IPS-NIHi7 (cell line): ENCODE results near the gene DNAJC28.
"Not testable (repeated sequence)": the region's sequence is repeated elsewhere in the genome, so short reads cannot be mapped to it uniquely, and the experiment has no call there.

Experiments
- DNase-seq: peaks from one replicate; pipeline ENCODE4 v3.0.0; 2012; ENCODE audit warnings: mixed read lengths; ENCODE audit errors: extremely low spot score

DNAJC28 gene

GRCh38 chr21:33481314-33481943, 10.1 kb downstream of the DNAJC28 start:
- no peak for DNase-seq

DNA sequence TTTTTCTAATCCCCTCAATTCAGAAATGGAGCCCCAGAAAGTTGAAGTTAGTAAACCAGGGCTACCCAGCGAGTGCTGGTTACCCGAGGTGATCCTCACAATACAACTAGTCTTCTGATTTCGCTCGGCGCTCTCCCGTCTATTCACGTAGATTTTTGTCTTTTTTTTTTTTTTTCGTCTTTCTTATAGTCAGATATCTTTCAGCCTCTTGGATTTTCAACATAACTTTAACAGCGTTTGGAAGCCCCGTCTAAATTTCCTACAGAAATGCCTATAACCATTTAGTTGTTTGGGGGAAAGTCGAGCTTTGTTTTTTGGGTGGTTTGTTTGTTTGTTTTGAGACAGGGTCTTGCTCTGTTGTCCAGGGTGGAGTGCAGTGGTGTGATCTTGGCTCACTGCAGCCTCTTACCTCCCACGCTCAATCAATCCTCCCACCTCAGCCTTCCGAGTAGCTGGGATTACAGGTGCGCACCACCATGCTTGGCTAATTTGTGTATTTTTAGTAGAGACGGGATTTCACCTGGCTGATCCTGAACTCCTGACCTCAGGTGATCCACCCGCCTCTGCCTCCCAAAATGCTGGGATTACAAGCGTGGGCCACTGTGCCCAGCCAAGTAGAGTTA, 10.9 kb downstream of the DNAJC28 start:
- DNase-seq = no peak

GRCh38 chr21:33479679-33480480, 11.6 kb downstream of the DNAJC28 start, which contains the start of gene TMEM50B:
Gene TMEM50B, minus strand, starts transcription at chr21:33479974. Its CDS starts 11,089 bp downstream, at chr21:33468885.
- peak; percentile 97 for DNase-seq

DNA sequence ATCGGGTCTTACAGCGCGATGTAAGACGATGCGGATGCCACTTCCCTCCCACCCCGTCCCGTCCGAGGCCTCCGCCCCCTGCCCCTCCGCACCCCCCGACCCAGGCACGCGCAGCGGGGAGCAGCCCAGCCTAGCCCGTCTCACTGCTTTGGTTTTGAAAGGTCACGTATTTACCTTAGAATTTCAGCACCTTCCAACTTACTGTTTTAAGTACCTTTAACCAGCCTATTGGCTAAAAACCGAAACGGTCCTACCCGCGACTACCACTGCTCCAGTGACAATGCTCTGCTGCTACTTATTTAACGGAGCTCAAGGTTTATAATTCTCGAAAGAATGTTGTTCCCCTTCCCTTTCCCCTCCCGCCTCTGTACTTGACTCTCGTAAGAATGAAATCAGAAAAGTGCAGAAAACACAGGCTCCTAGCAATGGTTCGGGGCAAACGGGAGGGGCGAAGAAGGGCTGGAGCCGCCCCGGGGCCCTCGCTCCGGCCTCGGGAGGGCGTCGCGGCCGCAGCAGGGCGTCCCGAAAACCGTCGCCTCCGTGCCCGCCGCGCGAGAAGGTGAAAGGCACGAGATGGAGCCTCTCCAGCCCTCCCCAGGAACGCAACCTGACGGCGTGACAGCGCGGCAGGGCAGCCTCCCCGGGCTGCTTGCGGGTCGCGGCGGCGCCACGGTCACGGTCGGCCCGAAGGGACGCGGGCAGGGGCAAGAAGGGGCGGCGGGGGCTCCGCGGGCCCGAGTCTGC, 12.4 kb downstream of the DNAJC28 start:
- peak; percentile 45 for DNase-seq

DNA sequence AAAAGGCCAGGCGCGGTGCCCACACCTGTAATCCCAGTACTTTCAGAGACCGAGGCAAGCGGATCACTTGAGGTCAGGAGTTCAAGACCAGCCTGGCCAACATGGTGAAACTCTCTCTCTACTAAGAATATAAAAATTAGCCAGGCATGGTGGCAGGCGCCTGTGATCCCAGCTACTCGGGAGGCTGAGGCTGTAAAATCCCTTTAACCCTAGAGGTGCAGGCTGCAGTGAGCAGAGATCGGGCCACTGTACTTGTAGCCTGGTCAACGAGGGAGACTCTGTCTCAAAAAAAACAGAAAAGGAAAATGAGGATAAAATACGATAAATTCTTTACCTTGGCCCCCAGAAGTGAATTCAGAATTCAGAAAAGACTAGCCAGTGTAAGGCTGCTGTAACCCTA, 13.3 kb downstream of the DNAJC28 start:
- no peak for DNase-seq

GRCh38 chr21:33477066-33477465, 14.4 kb downstream of the DNAJC28 start:
- no peak for DNase-seq

DNA sequence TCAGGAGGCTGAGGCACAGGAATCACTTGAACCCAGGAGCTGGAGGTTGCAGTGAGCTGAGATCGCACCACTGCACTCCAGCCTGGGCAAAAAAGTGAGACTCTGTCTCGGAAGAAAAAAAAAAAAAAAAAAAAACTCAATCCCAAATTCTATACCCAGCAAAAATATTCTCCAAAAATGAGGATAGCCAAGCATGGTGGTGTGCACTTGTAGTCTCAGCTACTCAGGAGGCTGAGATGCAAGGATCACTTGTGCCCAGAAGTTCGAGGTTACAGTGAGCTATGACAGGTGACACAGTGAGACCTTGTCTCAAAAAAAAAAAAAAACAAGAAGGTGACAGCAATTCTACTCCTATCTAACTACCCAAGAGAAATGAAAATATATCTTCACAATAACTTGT, 18.2 kb downstream of the DNAJC28 start:
- DNase-seq = no peak

DNA sequence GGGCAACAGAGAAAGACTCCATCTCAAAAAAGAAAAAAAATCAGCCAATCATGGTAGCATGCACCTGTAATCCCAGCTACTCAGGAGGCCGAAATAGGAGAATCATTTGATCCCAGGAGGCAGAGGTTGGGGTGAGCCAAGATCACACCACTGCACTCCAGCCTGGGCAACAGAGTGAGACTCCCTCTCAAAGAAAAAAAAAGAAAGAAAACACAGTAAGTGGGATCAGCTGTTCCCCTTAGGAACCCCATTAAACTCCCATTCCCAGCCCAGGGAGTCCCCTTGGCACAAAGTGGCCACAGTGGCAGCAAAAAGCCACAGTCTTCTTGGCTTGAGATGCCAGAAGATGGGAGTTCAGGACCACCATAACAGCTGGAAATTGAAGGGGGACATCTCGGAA, 20.8 kb downstream of the DNAJC28 start:
- DNase-seq = no peak

GRCh38 chr21:33469183-33469582, 22.3 kb downstream of the DNAJC28 start:
- DNase-seq = not testable (repeated sequence)

DNA sequence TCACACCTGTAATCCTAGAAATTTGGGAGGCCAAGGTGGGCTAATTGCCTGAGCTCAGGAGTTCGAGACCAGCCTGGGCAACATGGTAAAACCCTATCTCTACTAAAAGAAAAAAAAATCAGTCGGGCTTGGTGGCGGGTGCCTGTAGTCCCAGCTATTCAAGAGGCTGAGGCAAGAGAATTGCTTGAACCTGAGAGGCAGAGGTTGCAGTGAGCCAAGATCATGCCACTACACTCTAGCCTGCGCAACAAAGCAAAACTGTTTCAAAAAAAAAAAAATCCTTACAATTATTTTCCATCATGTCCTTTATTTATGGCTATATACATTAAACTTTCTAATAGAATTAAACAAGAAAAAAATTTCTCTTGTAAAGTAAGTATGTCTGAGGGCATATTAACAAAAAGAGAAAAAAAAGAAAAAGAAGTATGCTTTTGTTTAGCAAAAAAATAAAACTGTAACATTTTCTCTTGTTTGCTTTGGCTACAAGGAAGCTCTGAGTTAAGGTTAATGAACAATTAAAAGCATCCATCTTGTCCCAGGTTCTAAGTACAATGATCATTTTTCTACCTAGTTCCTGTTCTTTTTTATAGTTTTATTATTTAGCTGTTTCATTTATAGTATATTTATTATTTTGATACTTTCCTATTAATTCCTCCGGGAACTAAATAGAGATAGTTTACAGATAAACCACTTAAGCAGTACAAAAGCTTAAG, 29.8 kb downstream of the DNAJC28 start:
- DNase-seq = no peak

GRCh38 chr21:33458861-33459260, 32.7 kb downstream of the DNAJC28 start:
- DNase-seq = no peak

DNA sequence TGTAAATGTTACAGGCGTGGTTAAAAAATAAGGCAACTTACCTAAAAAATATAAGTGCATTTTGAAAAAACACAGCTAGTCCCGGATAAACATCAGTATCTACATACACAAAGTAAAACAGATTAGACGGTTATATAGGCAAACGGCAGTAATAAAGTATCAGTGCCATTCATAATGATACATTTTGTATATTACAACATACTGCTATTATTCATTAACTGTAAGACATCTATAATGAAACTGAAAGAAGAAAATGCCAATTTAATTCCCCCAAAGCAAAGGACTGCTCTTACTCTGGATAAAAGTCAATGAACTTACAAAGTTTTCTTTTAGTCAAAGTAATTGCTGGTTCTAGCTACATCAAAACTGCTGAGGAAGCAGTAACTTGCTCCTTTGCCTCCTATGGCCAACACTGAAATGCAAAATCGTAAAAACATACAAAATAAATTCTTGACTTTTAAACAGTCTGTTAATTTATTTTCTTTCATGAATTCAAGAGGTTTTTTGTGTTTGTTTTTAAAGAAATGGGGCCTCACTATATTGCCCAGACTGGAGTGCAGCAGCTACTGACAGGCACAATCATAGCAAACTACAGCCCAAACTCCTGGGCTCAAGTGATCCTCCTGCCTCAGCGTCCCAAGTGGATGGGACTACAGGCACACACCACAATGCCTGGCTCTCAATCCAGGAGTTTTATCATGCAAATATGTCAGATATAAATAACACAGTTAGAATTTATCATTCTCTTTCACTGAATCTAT, 35.6 kb downstream of the DNAJC28 start:
- DNase-seq = no peak

DNA sequence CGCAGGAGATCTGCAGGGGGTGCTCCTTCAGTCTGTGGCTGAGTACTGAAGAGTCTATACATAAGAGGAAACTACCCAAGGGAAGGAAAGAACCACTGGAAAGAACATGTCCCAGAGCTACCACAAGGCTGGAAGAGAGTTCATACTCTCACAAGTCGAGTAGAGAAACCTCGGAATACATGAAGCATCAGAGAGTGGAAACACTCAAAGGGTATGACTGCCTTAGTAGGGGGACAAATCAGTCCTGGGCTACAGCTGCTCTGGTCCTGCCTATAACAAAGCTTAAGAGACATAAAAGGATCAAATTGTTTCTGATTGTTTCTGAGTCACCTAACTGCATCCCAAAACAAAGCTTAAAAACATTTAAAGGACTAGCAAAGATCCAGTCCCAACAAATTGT, 39.2 kb downstream of the DNAJC28 start:
- no peak for DNase-seq

DNA sequence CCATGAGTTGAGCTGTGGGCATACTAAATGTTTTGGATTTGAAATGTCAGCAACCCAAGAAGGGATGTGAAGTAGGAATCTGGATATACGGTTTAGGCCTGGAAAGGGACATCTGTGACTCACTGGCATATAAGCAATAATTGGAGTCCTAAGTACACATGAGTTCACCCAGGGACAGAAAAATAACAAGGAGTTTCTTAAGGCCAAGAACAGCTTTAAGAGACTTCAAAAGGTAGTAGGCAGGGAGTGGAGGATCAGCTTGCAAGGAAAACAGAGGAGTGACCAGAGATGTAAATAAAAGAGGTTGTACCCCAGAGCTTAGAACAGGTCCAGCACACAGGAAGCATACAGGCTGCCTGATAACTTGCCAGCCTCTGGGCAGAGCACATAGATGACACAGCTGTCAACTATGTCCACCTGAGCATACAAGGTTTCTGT, 39.9 kb downstream of the DNAJC28 start:
- no peak for DNase-seq

GRCh38 chr21:33449616-33450015, 41.9 kb downstream of the DNAJC28 start:
- DNase-seq = no peak

DNA sequence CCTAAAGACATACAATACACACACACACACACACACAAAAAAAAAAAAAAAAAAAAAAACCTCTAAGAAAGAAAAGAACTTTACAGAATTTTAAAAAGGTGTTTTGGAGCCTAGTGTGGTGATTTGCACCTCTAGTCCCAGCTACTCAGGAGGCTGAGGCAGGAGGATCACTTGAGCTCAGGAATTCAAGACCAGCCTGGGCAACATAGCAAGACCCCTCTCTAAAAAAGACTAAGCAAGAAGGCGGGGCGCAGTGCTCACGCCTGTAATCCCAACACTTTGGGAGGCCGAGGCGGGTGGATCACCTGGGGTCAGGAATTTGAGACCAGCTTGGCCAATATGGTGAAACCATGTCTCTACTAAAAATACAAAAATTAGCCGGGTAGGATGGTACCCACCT, 44.9 kb downstream of the DNAJC28 start:
- not testable (repeated sequence) for DNase-seq

DNA sequence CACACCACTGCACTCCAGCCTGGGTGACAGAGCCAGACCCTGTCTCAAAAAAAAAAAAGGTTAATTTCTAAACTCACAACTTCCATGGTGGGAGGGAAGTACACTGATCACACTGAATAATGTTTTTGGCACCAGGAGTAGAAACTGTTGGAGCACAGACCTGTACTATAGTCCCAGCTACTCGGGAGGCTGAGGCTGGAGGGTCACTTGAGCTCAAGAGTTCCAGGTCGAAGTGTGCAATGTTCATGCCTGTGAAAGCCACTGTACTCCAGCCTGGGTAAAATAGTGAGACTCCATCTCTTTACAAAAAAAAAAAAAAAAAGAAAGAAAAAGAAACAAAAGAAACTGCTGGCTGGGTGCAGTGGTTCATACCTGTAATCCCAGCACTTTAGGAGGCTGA, 47.0 kb downstream of the DNAJC28 start:
- DNase-seq = no peak

- DNase-seq = no peak
These were observed 48.3 kb downstream of the DNAJC28 start for GRCh38 chr21:33443194-33443593.

- no peak for DNase-seq
These were observed 49.7 kb downstream of the DNAJC28 start for GRCh38 chr21:33441489-33442477.
